HepG2 (cell line): Measurements from ENCODE around the gene KCNH6. TPM values are rescaled to one million over a fixed set of nuclear protein-coding genes. Genes with fewer than 3 reads are reported as not detected.

Experiments
- ARID4A ChIP-seq: sonication (generic); formaldehyde crosslinking; IDR thresholded peaks from 2 replicates; pipeline ENCODE4 v1.5.0; 2020; ENCODE audit warnings: mild to moderate bottlenecking, missing genetic modification reagents, borderline replicate concordance
- BORCS8-MEF2B ChIP-seq: sonication (generic); formaldehyde crosslinking; IDR thresholded peaks from 2 replicates; pipeline ENCODE4 v1.8.0; 2022; ENCODE audit warnings: mild to moderate bottlenecking, missing genetic modification reagents
- CENPT ChIP-seq: sonication (generic); formaldehyde crosslinking; IDR thresholded peaks from 2 replicates; pipeline ENCODE4 v1.8.0; 2022; ENCODE audit warnings: low read depth, mild to moderate bottlenecking, moderate library complexity, missing genetic modification reagents
- ETV5 ChIP-seq: IDR thresholded peaks from 2 replicates; pipeline ENCODE4 v1.6.1; 2018; ENCODE audit warnings: missing biosample characterization, missing genetic modification reagents, inconsistent platforms, borderline replicate concordance
- SP1 ChIP-seq, 2 experiments: fragments of 450-650 bp in 1 of 2; sonication (generic) in 1 of 2; formaldehyde crosslinking in 1 of 2; IDR thresholded peaks; 2 replicates each; pipeline versions ENCODE4 v1.4.0 to v1.6.1; 2016 to 2020; ENCODE audit warnings: missing genetic modification reagents in 1 of 2
- YY1 ChIP-seq: IDR thresholded peaks from 2 replicates; pipeline ENCODE4 v1.6.1; 2011; ENCODE audit warnings: low read length, low read depth, moderate library complexity, mild to moderate bottlenecking; ENCODE audit not compliant: insufficient read depth, insufficient replicate concordance
- ZBTB7A ChIP-seq: sonication (generic); formaldehyde crosslinking; IDR thresholded peaks from 2 replicates; pipeline ENCODE4 v1.8.0; 2022; ENCODE audit warnings: mild to moderate bottlenecking, missing genetic modification reagents
- ZBTB7B ChIP-seq: sonication (generic); formaldehyde crosslinking; IDR thresholded peaks from 2 replicates; pipeline ENCODE4 v1.4.0; 2020; ENCODE audit warnings: missing genetic modification reagents
- ZFP91 ChIP-seq: sonication (generic); formaldehyde crosslinking; IDR thresholded peaks from 2 replicates; pipeline ENCODE4 v1.9.0; 2022; ENCODE audit warnings: missing genetic modification reagents, mild to moderate bottlenecking, borderline replicate concordance
- ZFX ChIP-seq: sonication (generic); formaldehyde crosslinking; IDR thresholded peaks from 2 replicates; pipeline ENCODE4 v1.4.0; 2020; ENCODE audit warnings: mild to moderate bottlenecking, low read depth, missing genetic modification reagents, moderate library complexity
- ZNF451 ChIP-seq: sonication (generic); formaldehyde crosslinking; IDR thresholded peaks from 2 replicates; pipeline ENCODE4 v1.5.0; 2020; ENCODE audit warnings: mild to moderate bottlenecking, missing genetic modification reagents
- ZNF572 ChIP-seq: sonication (generic); formaldehyde crosslinking; IDR thresholded peaks from 2 replicates; pipeline ENCODE4 v1.5.1; 2020; ENCODE audit warnings: mild to moderate bottlenecking, missing genetic modification reagents
- ZNF800 ChIP-seq: sonication (generic); formaldehyde crosslinking; IDR thresholded peaks from 2 replicates; pipeline ENCODE4 v1.4.0; 2020; ENCODE audit warnings: missing genetic modification reagents
- polyA plus RNA-seq, 8 experiments: library from polyadenylated mRNA; depleted of rRNA in 3 of 8; stranded (reverse) in 7 of 8; unstranded in 1 of 8; fragments of >200 nt; fragmentation: Illumina TruSeq in 4 of 8; extraction: Trizol in 4 of 8; gene quantifications; 2 replicates each; pipeline versions ENCODE4 v1.2.1 to v1.2.3, GENCODE V29; 2011 to 2016; ENCODE audit warnings: low read depth in 4 of 8, missing spikeins in 1 of 8, mixed read lengths in 1 of 8; ENCODE audit not compliant: insufficient read depth in 1 of 8
- total RNA-seq, 5 experiments: library from RNA; depleted of rRNA; stranded (reverse); fragments of >200 nt; fragmentation: Illumina TruSeq; extraction: Trizol; gene quantifications; 2 replicates each; pipeline ENCODE4 v1.2.3, GENCODE V29; 2016; ENCODE audit warnings: low read depth in 1 of 5
- TF ChIP-seq, protein P1 (sequence below): sonication (generic); formaldehyde crosslinking; conservative IDR thresholded peaks from 2 replicates; pipeline ENCODE4 v1.8.1; 2023; ENCODE audit warnings: missing genetic modification reagents
- TF ChIP-seq, protein P2 (sequence below): sonication (generic); formaldehyde crosslinking; IDR thresholded peaks from 2 replicates; pipeline ENCODE4 v1.4.0; 2020; ENCODE audit warnings: missing genetic modification reagents

The KCNH6 gene
- total and polyA plus RNA-seq, 2 of the 13 experiments (the other 11 are each of a cell fraction or from before 2014, with no cell fraction given), result 0.05 to 0.18 TPM

DNA sequence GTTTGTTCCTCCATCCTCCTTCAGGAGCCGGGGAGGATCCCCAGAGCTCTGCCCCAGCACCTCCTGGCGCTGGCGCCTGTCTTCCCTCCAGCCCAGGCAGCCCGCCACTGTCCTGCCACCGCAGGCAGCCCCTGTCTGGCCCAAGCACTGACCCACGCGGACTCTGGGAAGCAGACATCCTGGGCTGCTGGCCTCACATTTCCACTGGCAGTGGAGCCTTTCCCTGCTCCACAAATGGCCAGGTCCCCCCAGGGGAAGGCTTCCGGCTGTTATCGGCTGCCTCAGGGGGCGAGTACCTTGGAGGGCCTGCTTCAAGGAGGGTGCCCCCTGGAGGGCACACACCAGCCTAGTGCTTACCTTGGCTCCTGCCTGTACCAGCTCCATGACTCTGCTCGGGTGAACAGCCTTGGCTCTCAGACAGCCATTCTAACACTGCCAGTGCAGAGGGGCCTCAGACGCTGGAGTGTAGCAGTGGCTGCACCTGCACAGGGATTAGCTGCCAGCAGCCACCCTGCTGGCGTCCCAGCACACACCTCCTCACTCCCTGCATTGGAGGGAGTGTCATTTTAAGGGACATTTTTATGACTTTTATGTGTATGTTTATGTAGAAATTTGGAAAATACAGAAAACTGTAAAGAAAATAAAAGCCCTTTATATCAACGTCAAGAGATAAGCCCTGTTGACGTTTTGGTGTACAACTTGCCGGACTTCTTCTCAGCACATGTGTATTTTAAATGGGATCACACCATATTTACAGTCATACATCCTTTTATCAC, 25.3 kb upstream of the KCNH6 start (continued):
- peak; percentile 71; the same call in 1 of the 2 replicates for TF ChIP-seq ZBTB7B (CRISPR knock-in tag)
- TF ChIP-seq YY1, result peak; percentile 27
- peak; percentile 48; the same call in 1 of the 2 replicates for TF ChIP-seq ETV5 (CRISPR knock-in tag)
- TF ChIP-seq, protein P1, sequence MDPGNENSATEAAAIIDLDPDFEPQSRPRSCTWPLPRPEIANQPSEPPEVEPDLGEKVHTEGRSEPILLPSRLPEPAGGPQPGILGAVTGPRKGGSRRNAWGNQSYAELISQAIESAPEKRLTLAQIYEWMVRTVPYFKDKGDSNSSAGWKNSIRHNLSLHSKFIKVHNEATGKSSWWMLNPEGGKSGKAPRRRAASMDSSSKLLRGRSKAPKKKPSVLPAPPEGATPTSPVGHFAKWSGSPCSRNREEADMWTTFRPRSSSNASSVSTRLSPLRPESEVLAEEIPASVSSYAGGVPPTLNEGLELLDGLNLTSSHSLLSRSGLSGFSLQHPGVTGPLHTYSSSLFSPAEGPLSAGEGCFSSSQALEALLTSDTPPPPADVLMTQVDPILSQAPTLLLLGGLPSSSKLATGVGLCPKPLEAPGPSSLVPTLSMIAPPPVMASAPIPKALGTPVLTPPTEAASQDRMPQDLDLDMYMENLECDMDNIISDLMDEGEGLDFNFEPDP (CRISPR knock-in tag), result 0 out of 2 replicates have a peak, but pooled peaks have one; percentile 48
- 0 out of 2 replicates have a peak, but pooled peaks have one; percentile 59 for TF ChIP-seq ZNF800 (CRISPR knock-in tag)
- 0 out of 2 replicates have a peak, but pooled peaks have one; percentile 17 for TF ChIP-seq BORCS8-MEF2B
- peak; percentile 54; the same call in 1 of the 2 replicates for TF ChIP-seq ARID4A (CRISPR knock-in tag)
- no peak for TF ChIP-seq SP1 (IDR thresholded peaks at IDR 0.05)
- TF ChIP-seq SP1 (CRISPR knock-in tag; IDR thresholded peaks at IDR 0.05), result no peak
- TF ChIP-seq ZBTB7A, result 0 out of 2 replicates have a peak, but pooled peaks have one; percentile 47
- TF ChIP-seq ZNF572 (CRISPR knock-in tag), result 0 out of 2 replicates have a peak, but pooled peaks have one; percentile 60
- no peak for TF ChIP-seq CENPT (CRISPR knock-in tag)
- TF ChIP-seq ZNF451 (CRISPR knock-in tag), result 0 out of 2 replicates have a peak, but pooled peaks have one; percentile 26
- peak; percentile 35; the same call in 1 of the 2 replicates for TF ChIP-seq ZFP91 (CRISPR knock-in tag)
- peak; percentile 49; the same call in 1 of the 2 replicates for TF ChIP-seq ZFX (CRISPR knock-in tag)
- TF ChIP-seq, protein P2, sequence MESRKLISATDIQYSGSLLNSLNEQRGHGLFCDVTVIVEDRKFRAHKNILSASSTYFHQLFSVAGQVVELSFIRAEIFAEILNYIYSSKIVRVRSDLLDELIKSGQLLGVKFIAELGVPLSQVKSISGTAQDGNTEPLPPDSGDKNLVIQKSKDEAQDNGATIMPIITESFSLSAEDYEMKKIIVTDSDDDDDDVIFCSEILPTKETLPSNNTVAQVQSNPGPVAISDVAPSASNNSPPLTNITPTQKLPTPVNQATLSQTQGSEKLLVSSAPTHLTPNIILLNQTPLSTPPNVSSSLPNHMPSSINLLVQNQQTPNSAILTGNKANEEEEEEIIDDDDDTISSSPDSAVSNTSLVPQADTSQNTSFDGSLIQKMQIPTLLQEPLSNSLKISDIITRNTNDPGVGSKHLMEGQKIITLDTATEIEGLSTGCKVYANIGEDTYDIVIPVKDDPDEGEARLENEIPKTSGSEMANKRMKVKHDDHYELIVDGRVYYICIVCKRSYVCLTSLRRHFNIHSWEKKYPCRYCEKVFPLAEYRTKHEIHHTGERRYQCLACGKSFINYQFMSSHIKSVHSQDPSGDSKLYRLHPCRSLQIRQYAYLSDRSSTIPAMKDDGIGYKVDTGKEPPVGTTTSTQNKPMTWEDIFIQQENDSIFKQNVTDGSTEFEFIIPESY, result peak; percentile 82
